DMS114 treated with DMSO at 0.1 percent for 48 hours (cell line): ENCODE measurements around the gene ADIPOR2.
"Not testable (repeated sequence)": the region's sequence is repeated elsewhere in the genome, so short reads cannot be mapped to it uniquely, and the experiment has no call there.

ENCODE experiments used
- DNase-seq: peaks from one replicate; lab custom pipeline; 2025; ENCODE audit not compliant: unreplicated experiment; lab: John Stamatoyannopoulos, UW

Gene ADIPOR2

DNA sequence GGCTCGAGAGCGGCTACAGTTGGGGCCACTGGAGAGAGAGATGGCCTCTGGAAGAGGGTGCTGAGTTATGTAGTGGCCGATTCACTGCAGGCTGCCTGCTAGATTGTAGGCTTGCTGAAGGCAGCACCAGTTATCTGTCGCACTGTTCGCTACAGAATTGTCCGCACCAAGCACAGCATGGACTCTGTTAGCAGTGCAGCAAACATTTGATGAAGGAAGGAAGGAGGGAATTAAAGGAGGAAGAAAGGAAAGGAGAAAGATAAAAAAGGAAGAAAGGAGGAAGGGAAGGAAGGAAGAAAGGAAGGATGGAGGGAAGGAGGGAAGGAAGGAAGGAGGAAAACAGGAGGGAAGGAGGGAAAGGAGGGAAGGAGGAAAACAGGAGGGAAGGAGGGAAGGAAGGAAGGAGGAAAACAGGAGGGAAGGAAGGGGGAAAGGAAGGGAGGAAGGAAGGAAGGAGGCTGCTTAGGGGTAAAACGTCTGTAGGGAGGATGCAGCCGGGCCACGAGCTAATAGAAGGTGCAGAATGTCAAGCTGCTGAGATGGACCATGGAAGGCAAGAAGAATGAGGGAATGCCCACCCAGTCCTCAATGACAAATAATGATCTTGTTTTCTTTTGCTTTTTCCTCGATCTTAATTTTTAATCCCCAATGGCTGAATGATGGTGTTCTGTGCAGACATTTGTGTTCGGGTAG lies 27.3 kb upstream of the ADIPOR2 start:
- no peak for DNase-seq

- no peak for DNase-seq
Measured at GRCh38 chr12:1665366-1665765, 25.5 kb upstream of the ADIPOR2 start.

GRCh38 chr12:1666215-1666614 lies 24.7 kb upstream of the ADIPOR2 start:
- no peak for DNase-seq

DNA sequence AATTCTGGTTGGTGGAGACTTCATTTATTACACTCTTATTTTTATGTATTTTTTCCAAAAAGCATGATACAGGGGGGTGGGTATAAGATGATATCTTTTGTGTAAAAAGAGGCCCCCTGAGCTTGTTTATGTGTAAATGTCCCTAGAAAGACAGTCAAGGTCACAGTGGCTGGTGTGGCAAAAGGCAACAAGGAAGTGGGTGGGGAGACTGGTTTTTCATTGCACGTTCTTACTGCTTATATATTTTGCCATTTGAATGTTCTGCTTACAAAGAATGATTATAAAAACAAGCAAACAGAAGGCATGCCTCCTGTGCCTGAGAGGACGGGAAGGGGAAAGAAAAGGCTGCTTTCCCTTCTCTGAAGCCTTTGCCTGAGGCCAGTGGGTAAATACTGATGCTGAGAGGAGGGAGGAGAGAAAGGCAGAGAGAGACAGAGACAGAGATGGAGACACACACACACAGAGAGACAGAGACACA lies 24.1 kb upstream of the ADIPOR2 start:
- no peak for DNase-seq

- no peak for DNase-seq
Measured at GRCh38 chr12:1668833-1669543, 21.9 kb upstream of the ADIPOR2 start.

GRCh38 chr12:1670358-1671268 lies 20.3 kb upstream of the ADIPOR2 start:
- DNase-seq = no peak

- DNase-seq = no peak
Measured at GRCh38 chr12:1676043-1676442, 14.8 kb upstream of the ADIPOR2 start.

- DNase-seq = no peak
Measured at GRCh38 chr12:1680804-1681492, 9.9 kb upstream of the ADIPOR2 start.

DNA sequence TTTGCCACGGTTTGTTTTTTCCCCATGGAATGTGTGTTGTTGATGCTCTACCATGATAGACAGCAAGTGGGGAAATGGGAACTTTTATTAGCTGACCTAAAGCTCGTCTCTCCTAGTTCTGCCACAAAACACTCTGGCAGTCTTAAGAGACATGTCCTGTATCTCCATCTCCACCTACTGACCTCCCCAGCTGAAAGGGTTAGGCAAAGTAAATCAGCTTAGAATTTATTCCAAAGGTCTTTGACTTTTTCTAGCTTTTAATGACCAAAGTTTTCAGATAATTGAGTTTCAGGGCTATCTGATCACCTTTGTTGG lies 9.4 kb upstream of the ADIPOR2 start:
- DNase-seq = no peak

DNA sequence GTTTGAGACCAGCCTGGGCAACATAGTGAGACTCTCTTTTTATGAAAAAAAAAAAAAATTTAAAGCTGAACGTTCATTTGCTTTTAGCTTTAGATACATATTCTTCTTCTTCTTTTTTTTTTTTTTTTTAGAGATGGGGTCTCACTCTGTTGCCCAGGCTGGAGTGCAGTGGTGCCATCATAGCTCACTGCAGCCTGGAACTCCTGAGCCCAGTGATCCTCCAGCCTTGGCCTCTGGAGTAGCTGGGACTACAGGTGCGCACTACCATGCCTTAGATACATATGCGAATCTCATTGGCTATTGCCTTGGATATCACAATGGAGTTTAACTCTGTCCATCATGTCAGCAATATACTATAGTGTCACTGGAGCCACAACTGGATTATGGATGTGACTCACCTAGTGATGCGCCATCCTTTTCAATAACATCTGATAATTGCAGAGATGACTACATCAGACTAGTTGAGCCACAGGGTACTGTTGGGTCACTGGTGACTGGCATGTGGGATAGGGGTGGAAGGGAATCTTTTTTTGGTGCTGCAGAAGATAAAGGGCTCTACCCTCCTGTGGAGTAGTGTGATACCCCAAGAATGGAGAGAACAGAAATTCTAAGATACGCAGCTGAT lies 2.7 kb upstream of the ADIPOR2 start:
- no peak for DNase-seq

DNA sequence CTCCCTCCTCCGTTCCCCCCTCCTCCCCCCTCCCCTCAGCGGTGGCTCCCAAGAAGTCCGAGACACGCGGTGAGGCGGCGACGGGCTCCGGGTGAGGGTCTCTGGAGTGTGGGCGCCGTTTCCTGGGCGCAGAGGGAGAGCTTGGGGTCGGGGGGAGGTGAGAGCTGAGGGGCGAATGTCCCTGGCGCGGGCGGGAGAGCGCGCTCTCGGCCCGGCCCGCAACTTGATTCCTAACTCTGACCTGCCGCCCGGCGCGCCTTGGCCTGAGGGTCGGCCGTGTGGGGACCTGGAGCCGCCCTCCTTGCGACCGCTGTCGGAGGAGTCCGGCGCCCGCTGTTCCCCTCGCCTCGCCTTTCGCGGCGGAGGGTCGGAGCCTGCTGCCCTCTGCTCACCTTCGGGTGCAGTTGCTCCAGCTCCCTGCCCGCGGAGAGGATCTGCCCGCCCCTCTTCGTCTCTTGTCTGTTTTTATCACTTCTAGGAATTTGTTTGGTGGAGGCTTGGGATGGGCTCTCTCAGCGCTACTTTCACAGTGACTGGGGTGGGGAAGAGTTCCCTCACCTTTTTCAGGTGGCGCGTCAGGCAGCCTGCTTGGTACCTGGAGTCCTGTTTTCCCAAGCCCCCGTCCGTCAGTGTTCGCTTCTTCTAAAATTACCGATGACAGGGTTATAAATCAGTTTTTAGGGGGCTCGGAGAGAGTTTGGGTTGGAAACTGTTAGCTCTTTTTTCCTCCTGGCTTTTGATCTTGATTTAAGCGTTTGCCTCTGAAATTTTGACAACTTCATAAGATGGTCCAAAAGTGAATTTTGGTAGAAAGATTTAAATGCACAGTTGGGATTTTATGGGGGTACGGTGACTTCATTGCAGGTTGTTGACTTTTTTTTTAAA lies 495 bp downstream of the ADIPOR2 start:
- DNase-seq = no peak

DNA sequence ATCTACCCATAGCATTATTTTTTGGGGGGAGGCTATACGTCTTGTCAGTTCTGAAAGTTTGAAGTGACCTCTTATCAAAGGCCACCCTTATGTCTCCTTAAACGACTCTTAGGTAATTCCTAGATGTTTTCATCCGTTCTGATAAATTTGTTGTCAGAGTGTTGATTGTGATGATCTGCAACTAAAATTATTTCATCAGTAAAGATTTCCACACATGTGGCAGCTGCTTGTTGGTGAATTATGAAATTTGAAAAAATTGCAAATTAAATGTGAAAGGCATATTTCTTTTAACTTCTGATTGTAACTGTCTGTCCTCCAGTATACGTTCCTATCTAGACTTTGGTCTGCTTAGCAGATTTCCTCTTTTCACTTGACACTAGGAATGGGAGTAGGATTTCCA lies 1.4 kb downstream of the ADIPOR2 start:
- DNase-seq = no peak

DNA sequence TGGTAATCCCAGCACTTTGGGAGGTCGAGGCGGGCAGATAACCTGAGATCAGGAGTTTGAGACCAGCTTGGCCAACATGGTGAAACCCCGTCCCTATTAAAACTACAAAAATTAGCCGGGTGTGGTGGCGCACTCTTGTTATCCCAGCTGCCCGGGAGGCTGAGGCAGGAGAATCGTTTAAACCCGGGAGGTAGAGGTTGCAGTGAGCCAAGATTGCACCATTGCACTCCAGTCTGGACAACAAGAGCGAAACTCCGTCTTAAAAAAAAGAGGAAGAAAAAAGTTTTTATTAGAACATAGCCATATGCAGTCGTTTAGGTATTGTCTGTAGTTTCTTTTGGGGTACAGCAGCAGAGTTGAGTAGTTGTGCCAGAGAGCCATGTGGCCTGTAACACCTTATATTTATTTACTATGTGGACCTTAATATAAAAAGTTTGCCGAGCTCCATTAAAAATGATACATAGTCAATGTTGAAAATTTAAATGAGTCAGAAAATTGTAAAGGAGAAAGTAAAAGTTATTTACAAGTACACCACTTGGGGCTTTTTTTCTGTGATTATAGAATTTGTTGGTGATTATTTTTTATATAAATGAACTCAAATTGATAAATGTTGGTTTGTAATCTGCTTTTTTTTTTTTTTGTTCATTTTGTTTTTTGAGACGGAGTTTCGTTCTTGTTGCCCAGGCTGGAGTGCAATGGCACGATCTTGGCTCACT lies 2.2 kb downstream of the ADIPOR2 start:
- DNase-seq = no peak

DNA sequence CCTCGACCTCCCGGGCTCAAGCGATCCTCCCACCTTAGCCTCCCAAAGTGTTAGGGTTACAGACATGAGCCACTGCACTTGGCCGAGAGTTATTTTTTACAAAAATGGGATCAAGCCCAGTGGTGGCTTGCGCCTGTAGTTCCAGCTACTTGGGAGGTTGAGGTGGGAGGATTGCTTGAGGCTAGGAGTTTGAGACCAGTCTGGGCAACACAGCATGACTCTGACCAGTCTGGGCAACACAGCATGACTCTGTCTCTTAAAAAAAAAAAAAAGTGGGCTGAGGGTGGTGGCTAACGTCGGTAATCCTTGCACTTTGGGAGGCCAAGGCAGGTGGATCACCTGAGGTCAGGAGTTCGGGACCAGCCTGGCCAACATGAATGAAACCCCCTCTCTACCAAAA lies 4.2 kb downstream of the ADIPOR2 start:
- DNase-seq = not testable (repeated sequence)

GRCh38 chr12:1695886-1696670 lies 5.2 kb downstream of the ADIPOR2 start:
- no peak for DNase-seq

DNA sequence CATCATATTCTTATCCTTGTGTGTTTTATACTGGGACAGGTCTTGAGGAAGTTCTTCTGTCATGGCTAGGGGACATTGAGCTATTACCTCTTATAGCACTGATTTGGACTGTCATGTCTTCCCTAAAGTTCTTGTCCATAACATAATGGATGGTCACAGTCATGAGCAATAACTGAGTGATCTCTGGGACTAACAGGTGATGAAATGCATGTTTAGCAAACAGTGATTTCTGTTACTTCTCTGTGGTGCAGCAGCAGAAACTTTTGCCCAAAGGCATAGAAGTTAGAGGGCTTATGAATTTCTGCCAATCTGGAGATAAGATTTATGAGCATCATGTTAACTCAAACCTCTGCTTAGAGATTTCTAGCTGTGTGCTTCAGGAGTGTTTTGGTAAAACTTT lies 5.9 kb downstream of the ADIPOR2 start:
- DNase-seq = no peak

GRCh38 chr12:1697271-1697670 lies 6.4 kb downstream of the ADIPOR2 start:
- no peak for DNase-seq

DNA sequence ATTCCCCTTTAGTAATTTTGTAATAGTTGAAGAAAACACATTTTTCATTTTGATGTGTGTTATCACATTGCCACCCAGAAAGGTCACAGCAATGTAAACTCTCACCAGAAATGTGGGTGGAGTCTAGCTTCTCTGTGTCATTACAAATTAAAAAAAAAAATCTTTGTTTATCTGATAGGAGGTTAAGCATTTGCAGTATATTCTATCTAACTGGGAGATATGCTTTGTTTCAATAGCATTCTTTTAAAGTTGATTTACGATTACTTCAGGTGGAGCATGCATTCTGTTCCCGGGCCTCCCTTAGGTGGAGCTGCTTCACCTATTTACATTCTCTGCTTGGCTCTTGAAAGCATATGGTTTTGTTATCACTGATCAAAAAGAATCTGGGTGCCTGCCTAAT lies 7.8 kb downstream of the ADIPOR2 start:
- no peak for DNase-seq
